Measurements from ENCODE around the gene HSPA4.
"Not testable (repeated sequence)": the region's sequence is repeated elsewhere in the genome, so short reads cannot be mapped to it uniquely, and the experiment has no call there.

GRCh38 chr5:133046560-133046959, 5.3 kb upstream of the HSPA4 start:
- TF ChIP-seq CTCF, POLR2A (IDR thresholded peaks at IDR 0.05): not testable (repeated sequence)

All from suprapubic skin (tissue), 3 donors.